ENCODE results near the gene CCDC159. TPM values are rescaled to one million over a fixed set of nuclear protein-coding genes. Genes with fewer than 3 reads are reported as not detected.

The CCDC159 gene
- polyA plus RNA-seq, 1 donor (not counting 4 experiments of a cell fraction or from before 2014, with no cell fraction given): 6.4 TPM

DNA sequence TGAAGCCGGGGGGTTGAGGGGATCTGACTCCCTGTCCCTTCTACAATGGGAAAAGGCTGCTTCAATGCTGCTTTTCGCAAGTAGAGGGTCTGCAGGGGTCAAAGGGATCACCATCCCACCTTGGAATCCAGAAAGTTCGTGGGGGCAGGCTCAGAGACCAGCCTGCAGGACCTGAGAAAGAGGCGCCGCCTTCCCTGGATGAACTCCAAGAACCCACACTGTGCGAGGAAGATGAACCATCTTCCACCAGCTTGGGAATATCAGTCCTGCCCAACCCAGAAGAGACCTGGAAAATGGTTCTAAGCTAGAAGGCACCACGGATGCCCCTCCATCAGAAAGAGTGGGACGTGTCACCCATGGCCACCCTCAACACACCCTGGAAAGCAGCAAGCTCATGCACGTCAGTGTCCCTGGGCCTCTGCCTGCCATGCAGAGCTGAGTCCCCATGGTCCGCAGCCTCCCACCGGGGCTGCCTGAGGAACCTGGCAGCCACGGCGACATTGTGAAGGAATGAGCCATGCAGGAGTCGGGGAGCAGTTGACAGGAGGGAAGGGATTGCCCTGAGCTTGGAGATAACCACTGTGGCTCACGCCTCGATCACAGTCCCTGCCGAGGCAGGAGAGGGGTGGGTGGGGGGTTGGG is 21.4 kb upstream of the CCDC159 start:
- DNase-seq (ENCODE audit: low read depth, low spot score): no peak
- TF ChIP-seq, protein P1, sequence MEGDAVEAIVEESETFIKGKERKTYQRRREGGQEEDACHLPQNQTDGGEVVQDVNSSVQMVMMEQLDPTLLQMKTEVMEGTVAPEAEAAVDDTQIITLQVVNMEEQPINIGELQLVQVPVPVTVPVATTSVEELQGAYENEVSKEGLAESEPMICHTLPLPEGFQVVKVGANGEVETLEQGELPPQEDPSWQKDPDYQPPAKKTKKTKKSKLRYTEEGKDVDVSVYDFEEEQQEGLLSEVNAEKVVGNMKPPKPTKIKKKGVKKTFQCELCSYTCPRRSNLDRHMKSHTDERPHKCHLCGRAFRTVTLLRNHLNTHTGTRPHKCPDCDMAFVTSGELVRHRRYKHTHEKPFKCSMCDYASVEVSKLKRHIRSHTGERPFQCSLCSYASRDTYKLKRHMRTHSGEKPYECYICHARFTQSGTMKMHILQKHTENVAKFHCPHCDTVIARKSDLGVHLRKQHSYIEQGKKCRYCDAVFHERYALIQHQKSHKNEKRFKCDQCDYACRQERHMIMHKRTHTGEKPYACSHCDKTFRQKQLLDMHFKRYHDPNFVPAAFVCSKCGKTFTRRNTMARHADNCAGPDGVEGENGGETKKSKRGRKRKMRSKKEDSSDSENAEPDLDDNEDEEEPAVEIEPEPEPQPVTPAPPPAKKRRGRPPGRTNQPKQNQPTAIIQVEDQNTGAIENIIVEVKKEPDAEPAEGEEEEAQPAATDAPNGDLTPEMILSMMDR (optimal IDR thresholded peaks at IDR 0.05 in 1 of 3, IDR thresholded peaks at IDR 0.05 in 1 of 3, conservative IDR thresholded peaks at IDR 0.05 in 1 of 3; ENCODE audit: extremely low read depth in 1 of 3, insufficient read depth in 2 of 3, low read length in 3 of 3): no peak
- no peak for TF ChIP-seq EZH2 (IDR thresholded peaks at IDR 0.05; ENCODE audit: low read length)
- H2AFZ ChIP-seq (ENCODE audit: control insufficient read depth, low read length): no peak overlapping the region
- no peaks in the 10 kb centered on the region for H3K27me3 ChIP-seq (ENCODE audit: control insufficient read depth, extremely low read depth, insufficient read depth, low read length)
- no peaks in the 10 kb centered on the region for H4K20me1 ChIP-seq (ENCODE audit: control insufficient read depth, extremely low read depth, insufficient read depth, low read length)
- H3K9ac ChIP-seq (ENCODE audit: control insufficient read depth, extremely low read depth, insufficient read depth, low read length): no peak overlapping the region
- dilution Hi-C loops (cut with MboI; ENCODE audit: extremely low pct_ligation_motif_present, low sequenced_read_pairs): no loop called here
- no peaks in the 10 kb centered on the region for H3K9me3 ChIP-seq (ENCODE audit: control insufficient read depth, low read depth, low read length)
- H3K9me1 ChIP-seq (ENCODE audit: control insufficient read depth, extremely low read depth, insufficient read depth, low read length): peaks cover 5% of the 10 kb centered on the region
- H3K4me2 ChIP-seq (ENCODE audit: control insufficient read depth, extremely low read depth, insufficient read depth, low read depth, low read length): peak overlapping the region; percentile 61
- H3K36me3 ChIP-seq (ENCODE audit: control insufficient read depth in 2 of 2, extremely low read depth in 1 of 2, insufficient read depth in 2 of 2, low read length in 2 of 2): peaks cover 1 to 15% of the 10 kb centered on the region in 2 experiments
- peak overlapping the region in 1 of 3 experiments; percentile 36 for H3K4me3 ChIP-seq (ENCODE audit: control insufficient read depth in 2 of 3, extremely low read depth in 1 of 3, insufficient read depth in 2 of 3, low read depth in 1 of 3, low read length in 3 of 3)
- peaks cover 16% of the 10 kb centered on the region for H3K4me1 ChIP-seq (ENCODE audit: control insufficient read depth, extremely low read depth, insufficient read depth, low read length)
- no peaks in the 10 kb centered on the region for H3K79me2 ChIP-seq (ENCODE audit: control insufficient read depth, insufficient read depth, low read length)
- H3K27ac ChIP-seq (ENCODE audit: control insufficient read depth, insufficient read depth, low read length): peak overlapping the region; percentile 10
- no peak for FAIRE-seq

DNA sequence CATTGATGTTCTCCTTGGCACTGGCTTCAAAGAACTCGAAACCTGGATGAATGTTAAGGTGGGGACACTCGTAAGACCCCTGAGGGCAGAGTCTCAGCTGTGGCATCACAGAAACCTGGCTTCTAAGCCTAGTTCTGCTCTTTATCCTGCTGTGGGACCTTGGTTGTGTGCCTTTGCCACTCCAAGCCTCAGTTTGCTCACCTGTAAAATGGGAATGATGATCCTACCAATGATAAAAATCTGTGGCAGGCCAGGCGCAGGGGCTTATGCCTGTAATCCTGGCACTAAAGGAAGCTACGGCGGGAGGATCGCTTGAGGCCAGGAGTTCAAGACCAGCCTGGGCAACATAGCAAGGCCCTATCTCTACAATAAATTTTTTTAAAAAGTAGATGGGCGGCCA is 20.8 kb upstream of the CCDC159 start:
- DNase-seq (ENCODE audit: low read depth, low spot score) (no peak), FAIRE-seq (no peak)
- dilution Hi-C loops (cut with MboI; ENCODE audit: extremely low pct_ligation_motif_present, low sequenced_read_pairs): no loop called here
- TF ChIP-seq EZH2 (IDR thresholded peaks at IDR 0.05; ENCODE audit: low read length): no peak
- TF ChIP-seq, protein P1 (optimal IDR thresholded peaks at IDR 0.05 in 1 of 3, IDR thresholded peaks at IDR 0.05 in 1 of 3, conservative IDR thresholded peaks at IDR 0.05 in 1 of 3; ENCODE audit: extremely low read depth in 1 of 3, insufficient read depth in 2 of 3, low read length in 3 of 3): no peak
- H3K4me3 ChIP-seq (ENCODE audit: control insufficient read depth in 2 of 3, extremely low read depth in 1 of 3, insufficient read depth in 2 of 3, low read depth in 1 of 3, low read length in 3 of 3): no peak overlapping the region
- no peak overlapping the region for H3K27ac ChIP-seq (ENCODE audit: control insufficient read depth, insufficient read depth, low read length)
- no peaks in the 10 kb centered on the region for H4K20me1 ChIP-seq (ENCODE audit: control insufficient read depth, extremely low read depth, insufficient read depth, low read length)
- peaks cover 1 to 15% of the 10 kb centered on the region in 2 experiments for H3K36me3 ChIP-seq (ENCODE audit: control insufficient read depth in 2 of 2, extremely low read depth in 1 of 2, insufficient read depth in 2 of 2, low read length in 2 of 2)
- no peak overlapping the region for H3K9ac ChIP-seq (ENCODE audit: control insufficient read depth, extremely low read depth, insufficient read depth, low read length)
- no peaks in the 10 kb centered on the region for H3K79me2 ChIP-seq (ENCODE audit: control insufficient read depth, insufficient read depth, low read length)
- H3K9me1 ChIP-seq (ENCODE audit: control insufficient read depth, extremely low read depth, insufficient read depth, low read length): peaks cover 5% of the 10 kb centered on the region
- no peak overlapping the region for H2AFZ ChIP-seq (ENCODE audit: control insufficient read depth, low read length)
- peaks cover 16% of the 10 kb centered on the region for H3K4me1 ChIP-seq (ENCODE audit: control insufficient read depth, extremely low read depth, insufficient read depth, low read length)
- H3K27me3 ChIP-seq (ENCODE audit: control insufficient read depth, extremely low read depth, insufficient read depth, low read length): no peaks in the 10 kb centered on the region
- no peaks in the 10 kb centered on the region for H3K9me3 ChIP-seq (ENCODE audit: control insufficient read depth, low read depth, low read length)
- no peak overlapping the region for H3K4me2 ChIP-seq (ENCODE audit: control insufficient read depth, extremely low read depth, insufficient read depth, low read depth, low read length)

Measured in keratinocyte (primary cell).